ENCODE results near the gene RORC. TPM values are rescaled to one million over a fixed set of nuclear protein-coding genes. Genes with fewer than 3 reads are reported as not detected.

RORC gene
- polyA plus RNA-seq, 1 of the 3 experiments (the other 2 are of a cell fraction): not detected

DNA sequence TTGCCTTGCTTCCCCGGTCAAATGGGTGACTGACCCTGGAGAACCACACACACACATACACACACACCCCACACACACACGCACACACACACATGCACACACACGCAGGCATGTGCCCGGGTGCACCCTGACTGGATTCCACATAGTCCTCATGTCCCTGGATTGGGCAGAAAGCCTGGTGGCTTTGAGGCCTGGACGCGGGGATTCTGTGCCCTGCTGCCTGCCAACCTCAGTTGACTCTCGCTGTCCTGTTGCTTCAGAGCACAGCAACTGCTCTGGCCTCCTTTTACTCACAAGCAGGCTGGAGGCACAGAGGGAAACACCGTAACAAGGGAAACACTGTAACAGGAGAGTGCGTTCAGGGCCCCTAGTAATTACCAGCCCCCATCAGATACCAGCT lies 6.4 kb downstream of the RORC start (continued):
- TF ChIP-seq, protein P1, sequence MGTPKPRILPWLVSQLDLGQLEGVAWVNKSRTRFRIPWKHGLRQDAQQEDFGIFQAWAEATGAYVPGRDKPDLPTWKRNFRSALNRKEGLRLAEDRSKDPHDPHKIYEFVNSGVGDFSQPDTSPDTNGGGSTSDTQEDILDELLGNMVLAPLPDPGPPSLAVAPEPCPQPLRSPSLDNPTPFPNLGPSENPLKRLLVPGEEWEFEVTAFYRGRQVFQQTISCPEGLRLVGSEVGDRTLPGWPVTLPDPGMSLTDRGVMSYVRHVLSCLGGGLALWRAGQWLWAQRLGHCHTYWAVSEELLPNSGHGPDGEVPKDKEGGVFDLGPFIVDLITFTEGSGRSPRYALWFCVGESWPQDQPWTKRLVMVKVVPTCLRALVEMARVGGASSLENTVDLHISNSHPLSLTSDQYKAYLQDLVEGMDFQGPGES (IDR thresholded peaks at IDR 0.05; ENCODE audit: low read depth, low read length): no peak
- no peak for TF ChIP-seq FOXJ3 (CRISPR knock-in tag; IDR thresholded peaks at IDR 0.05)

DNA sequence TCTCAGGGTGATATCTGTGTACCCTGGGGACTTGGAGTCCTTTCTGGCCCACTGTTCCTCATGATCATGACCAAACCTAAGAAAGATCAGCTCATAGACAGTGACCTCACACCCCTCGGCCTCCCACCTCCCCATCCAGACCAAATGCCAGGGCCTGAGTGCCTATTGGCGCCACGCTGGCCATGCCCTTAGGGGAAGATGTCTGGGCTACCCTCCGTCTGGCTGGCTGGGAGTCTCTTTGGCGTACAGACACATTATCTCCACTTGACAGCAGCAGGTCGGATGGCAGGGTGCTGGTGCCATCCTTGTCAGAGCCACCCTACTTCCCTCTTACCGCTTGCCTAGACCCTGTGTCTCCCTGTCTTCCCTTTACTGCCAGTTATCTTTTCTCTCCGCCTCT lies 8.4 kb downstream of the RORC start:
- Histone ChIP-seq H3K9me3 (no peaks in the 10 kb centered on the region), H2AFZ (ENCODE audit: low read depth) (no peak overlapping the region), H3K4me3 (ENCODE audit: low read depth in 2 of 2, low read length in 1 of 2) (no peak overlapping the region), H3K9ac (no peak overlapping the region), H3K27me3 (ENCODE audit: insufficient read depth) (no peaks in the 10 kb centered on the region; the same call in 1 of the 2 replicates), H3K27ac (ENCODE audit: low read depth in 2 of 2, low read length in 1 of 2) (peak overlapping the region in 1 of 2 experiments; percentile 81; a peak in 1 of 4 replicates), H4K20me1 (ENCODE audit: insufficient read depth) (no peaks in the 10 kb centered on the region), H3K9me2 (no peaks in the 10 kb centered on the region), H3K36me3 (replicated peaks in 1 of 2; ENCODE audit: control insufficient read depth in 1 of 2, insufficient read depth in 2 of 2, low read length in 1 of 2) (no peaks in the 10 kb centered on the region), H3F3A (replicated peaks; ENCODE audit: insufficient read depth) (no peaks in the 10 kb centered on the region), H3K79me2 (ENCODE audit: insufficient read depth) (no peaks in the 10 kb centered on the region), H3K4me2 (no peak overlapping the region), H3K4me1 (ENCODE audit: control insufficient read depth in 1 of 2, insufficient read depth in 2 of 2, low read depth in 1 of 2, low read length in 1 of 2) (peaks cover 0 to 61% of the 10 kb centered on the region in 2 experiments; a peak in 2 of 4 replicates)
- WGBS (ENCODE audit: low lambda C conversion rate): 53% methylated on average over 8 of the region's 8 CpGs
- TF ChIP-seq NFIC (IDR thresholded peaks at IDR 0.05; ENCODE audit: borderline replicate concordance) (no peak), RFX5 (IDR thresholded peaks at IDR 0.05; ENCODE audit: low read length) (no peak), FOXJ3 (CRISPR knock-in tag; IDR thresholded peaks at IDR 0.05) (no peak), EP300 (IDR thresholded peaks at IDR 0.05; ENCODE audit: borderline replicate concordance in 1 of 2, low read depth in 1 of 2, low read length in 1 of 2) (peak in 1 of 2 experiments; percentile 50; a peak in 2 of 4 replicates), MXI1 (IDR thresholded peaks at IDR 0.05; ENCODE audit: low read depth, low read length) (0 out of 2 replicates have a peak, but pooled peaks have one; percentile 30), GATA2 (CRISPR knock-in tag; IDR thresholded peaks at IDR 0.05) (peak; percentile 23; the same call in 1 of the 2 replicates)
- DNase-seq: peak; percentile 67
- ChIA-PET CTCF (interaction anchor here (0.9 to 7.8 kb wide), 3 partner anchors 13 to 89 kb away, joined by 3 to 46 read pairs (median 8); no protein-coding TSS in a partner anchor), POLR2A (interaction anchor here (2.0 kb wide), 1 partner anchor 9 kb away, joined by 6 read pairs; no protein-coding TSS in a partner anchor)

DNA sequence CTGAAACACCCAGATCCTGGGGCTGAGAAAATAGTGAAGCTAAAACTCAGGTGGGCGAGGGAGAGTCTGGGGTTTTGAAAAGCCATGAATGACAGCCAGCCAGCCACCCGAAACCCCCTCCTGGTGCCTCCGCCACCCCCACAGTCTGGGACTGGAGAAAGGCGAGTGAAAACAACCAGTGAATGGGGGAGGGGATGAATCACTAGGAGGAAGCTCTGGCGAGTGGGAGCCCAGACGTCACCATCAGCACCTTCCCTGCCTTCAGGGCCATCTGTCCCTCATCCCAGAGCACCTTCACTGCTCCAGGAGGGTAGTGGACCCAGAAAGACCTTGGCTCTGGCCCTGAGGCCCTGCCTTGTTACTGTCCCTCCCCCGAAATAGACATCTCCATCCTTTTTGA lies 9.2 kb downstream of the RORC start:
- CTCF ChIA-PET: interaction anchor here (0.9 to 7.8 kb wide), 3 partner anchors 14 to 88 kb away, joined by 3 to 46 read pairs (median 13); no protein-coding TSS in a partner anchor

More for the DNA sequence above, 9.2 kb downstream of the RORC start:
- Histone ChIP-seq H3F3A (replicated peaks; ENCODE audit: insufficient read depth) (no peaks in the 10 kb centered on the region), H3K4me3 (ENCODE audit: low read depth in 2 of 2, low read length in 1 of 2) (no peak overlapping the region), H3K36me3 (replicated peaks in 1 of 2; ENCODE audit: control insufficient read depth in 1 of 2, insufficient read depth in 2 of 2, low read length in 1 of 2) (no peaks in the 10 kb centered on the region), H3K9ac (no peak overlapping the region), H4K20me1 (ENCODE audit: insufficient read depth) (no peaks in the 10 kb centered on the region), H3K4me1 (ENCODE audit: control insufficient read depth in 1 of 2, insufficient read depth in 2 of 2, low read depth in 1 of 2, low read length in 1 of 2) (peaks cover 0 to 58% of the 10 kb centered on the region in 2 experiments; a peak in 2 of 4 replicates), H3K27me3 (ENCODE audit: insufficient read depth) (no peaks in the 10 kb centered on the region; the same call in 1 of the 2 replicates), H2AFZ (ENCODE audit: low read depth) (no peak overlapping the region), H3K79me2 (ENCODE audit: insufficient read depth) (no peaks in the 10 kb centered on the region), H3K9me2 (no peaks in the 10 kb centered on the region), H3K27ac (ENCODE audit: low read depth in 2 of 2, low read length in 1 of 2) (peak overlapping the region in 1 of 2 experiments; percentile 81; a peak in 1 of 4 replicates), H3K4me2 (no peak overlapping the region), H3K9me3 (no peaks in the 10 kb centered on the region)
- DNase-seq: no peak
- 58% methylated on average over 4 of the region's 7 CpGs for WGBS (ENCODE audit: low lambda C conversion rate)
- TF ChIP-seq, protein P2, sequence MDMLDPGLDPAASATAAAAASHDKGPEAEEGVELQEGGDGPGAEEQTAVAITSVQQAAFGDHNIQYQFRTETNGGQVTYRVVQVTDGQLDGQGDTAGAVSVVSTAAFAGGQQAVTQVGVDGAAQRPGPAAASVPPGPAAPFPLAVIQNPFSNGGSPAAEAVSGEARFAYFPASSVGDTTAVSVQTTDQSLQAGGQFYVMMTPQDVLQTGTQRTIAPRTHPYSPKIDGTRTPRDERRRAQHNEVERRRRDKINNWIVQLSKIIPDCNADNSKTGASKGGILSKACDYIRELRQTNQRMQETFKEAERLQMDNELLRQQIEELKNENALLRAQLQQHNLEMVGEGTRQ (IDR thresholded peaks at IDR 0.05; ENCODE audit: borderline replicate concordance, low read depth, low read length): no peak
- TF ChIP-seq SMC3 (IDR thresholded peaks at IDR 0.05; ENCODE audit: low read depth, low read length): no peak
- TF ChIP-seq CHD2 (IDR thresholded peaks at IDR 0.05; ENCODE audit: low read length, partially characterized antibody): no peak
- TF ChIP-seq EZH2phosphoT487 (IDR thresholded peaks at IDR 0.05; ENCODE audit: borderline replicate concordance, low read depth): no peak
- TF ChIP-seq, protein P3, sequence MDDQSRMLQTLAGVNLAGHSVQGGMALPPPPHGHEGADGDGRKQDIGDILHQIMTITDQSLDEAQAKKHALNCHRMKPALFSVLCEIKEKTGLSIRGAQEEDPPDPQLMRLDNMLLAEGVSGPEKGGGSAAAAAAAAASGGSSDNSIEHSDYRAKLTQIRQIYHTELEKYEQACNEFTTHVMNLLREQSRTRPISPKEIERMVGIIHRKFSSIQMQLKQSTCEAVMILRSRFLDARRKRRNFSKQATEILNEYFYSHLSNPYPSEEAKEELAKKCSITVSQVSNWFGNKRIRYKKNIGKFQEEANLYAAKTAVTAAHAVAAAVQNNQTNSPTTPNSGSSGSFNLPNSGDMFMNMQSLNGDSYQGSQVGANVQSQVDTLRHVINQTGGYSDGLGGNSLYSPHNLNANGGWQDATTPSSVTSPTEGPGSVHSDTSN (IDR thresholded peaks at IDR 0.05): no peak
- no peak for TF ChIP-seq TAF1 (IDR thresholded peaks at IDR 0.05; ENCODE audit: borderline replicate concordance, low read depth, low read length)
- TF ChIP-seq EP300 (IDR thresholded peaks at IDR 0.05; ENCODE audit: borderline replicate concordance in 1 of 2, low read depth in 1 of 2, low read length in 1 of 2): no peak
- no peak for TF ChIP-seq RXRA (IDR thresholded peaks at IDR 0.05; ENCODE audit: borderline replicate concordance, low read depth)
- POLR2A ChIA-PET: interaction anchor here (1.0 to 2.0 kb wide), 3 partner anchors 10 to 87 kb away, joined by 3 to 6 read pairs (median 5); partner anchors contain the start of genes MRPL9 and THEM4

Data from SK-N-SH (cell line).